DND-41 (cell line): Measurements from ENCODE around the gene HTR1B.
A peak's percentile ranks its signal among the peaks of the same experiment; 100 is the strongest.

Source experiments
- ATAC-seq: fragments of 200-7000 bp; cut with Tn5 transposase; 3 replicates; pipeline ENCODE4 v1.9.1; 2021; ENCODE audit warnings: low read depth; ENCODE audit not compliant: insufficient read depth
- DNase-seq: peaks from one replicate; pipeline ENCODE4 v3.0.0-alpha.2; 2020
- H2AFZ ChIP-seq: 2 replicates; pipeline ENCODE4 v1.6.0; 2012; ENCODE audit warnings: low read depth, low read length
- H3K27ac ChIP-seq: 2 replicates; pipeline ENCODE4 v1.5.1; 2012; ENCODE audit warnings: low read length, inconsistent platforms
- H3K27me3 ChIP-seq: fragments of 200-600 bp; sonication (generic); 2 replicates; pipeline ENCODE4 v1.6.0; 2012; ENCODE audit warnings: low read length, mild to moderate bottlenecking, inconsistent platforms; ENCODE audit not compliant: insufficient read depth, poor library complexity
- H3K36me3 ChIP-seq: 2 replicates; pipeline ENCODE4 v1.5.1; 2012; ENCODE audit warnings: low read length, inconsistent platforms; ENCODE audit not compliant: insufficient read depth
- H3K4me1 ChIP-seq: 2 replicates; pipeline ENCODE4 v1.5.1; 2012; ENCODE audit warnings: mild to moderate bottlenecking, low read length; ENCODE audit not compliant: insufficient read depth
- H3K4me2 ChIP-seq: 2 replicates; pipeline ENCODE4 v1.6.0; 2012; ENCODE audit warnings: mild to moderate bottlenecking, moderate library complexity, low read length, inconsistent platforms; ENCODE audit not compliant: insufficient read depth
- H3K4me3 ChIP-seq, 2 experiments: fragments of 200-600 bp in 1 of 2; shearing (Covaris generic) in 1 of 2; 2 replicates each; pipeline ENCODE4 v1.5.1; 2012 to 2016; ENCODE audit warnings: inconsistent platforms in 2 of 2, low read length in 2 of 2, mild to moderate bottlenecking in 2 of 2, low read depth in 1 of 2, moderate library complexity in 1 of 2
- H3K79me2 ChIP-seq: 2 replicates; pipeline ENCODE4 v1.6.0; 2012; ENCODE audit warnings: low read length, inconsistent platforms; ENCODE audit not compliant: insufficient read depth
- H3K9ac ChIP-seq: 2 replicates; pipeline ENCODE4 v1.6.0; 2012; ENCODE audit warnings: low read depth, mild to moderate bottlenecking, inconsistent platforms, low read length, moderate library complexity
- H3K9me3 ChIP-seq: 2 replicates; pipeline ENCODE4 v1.5.1; 2012; ENCODE audit warnings: low read length, moderate library complexity, mild to moderate bottlenecking, inconsistent platforms; ENCODE audit not compliant: insufficient read depth, severe bottlenecking
- H4K20me1 ChIP-seq: 2 replicates; pipeline ENCODE4 v1.6.0; 2012; ENCODE audit warnings: low read length; ENCODE audit not compliant: insufficient read depth
- CTCF ChIP-seq: IDR thresholded peaks from 2 replicates; pipeline ENCODE4 v1.5.1; 2012; ENCODE audit warnings: borderline replicate concordance, low read length, moderate library complexity, mild to moderate bottlenecking; ENCODE audit not compliant: poor library complexity, severe bottlenecking; ENCODE audit errors: extremely low read depth
- EZH2 ChIP-seq: IDR thresholded peaks from 3 replicates; pipeline ENCODE4 v1.6.1; 2012; ENCODE audit warnings: borderline replicate concordance, low read depth, mild to moderate bottlenecking, moderate library complexity, low read length, inconsistent platforms; ENCODE audit not compliant: severe bottlenecking

HTR1B gene

GRCh38 chr6:77458421-77458820 is 4.9 kb downstream of the HTR1B start:
- no peaks in the 10 kb centered on the region for H3K4me1 ChIP-seq
- no peak overlapping the region for H3K4me3 ChIP-seq
- no peak overlapping the region for H3K4me2 ChIP-seq
- no peaks in the 10 kb centered on the region for H3K36me3 ChIP-seq
- no peak for ATAC-seq
- no peak overlapping the region for H3K9ac ChIP-seq
- TF ChIP-seq EZH2 = no peak
- TF ChIP-seq CTCF = no peak
- no peak for DNase-seq
- H3K79me2 ChIP-seq = no peaks in the 10 kb centered on the region
- no peaks in the 10 kb centered on the region for H3K27me3 ChIP-seq
- peaks cover 13% of the 10 kb centered on the region for H3K9me3 ChIP-seq
- no peak overlapping the region for H2AFZ ChIP-seq
- no peak overlapping the region for H3K27ac ChIP-seq
- no peaks in the 10 kb centered on the region for H4K20me1 ChIP-seq

GRCh38 chr6:77457720-77458349 is 5.5 kb downstream of the HTR1B start:
- no peaks in the 10 kb centered on the region for H3K4me1 ChIP-seq
- peaks cover 8% of the 10 kb centered on the region for H3K9me3 ChIP-seq
- peak; percentile 40 for DNase-seq
- H3K79me2 ChIP-seq = no peaks in the 10 kb centered on the region
- no peaks in the 10 kb centered on the region for H3K27me3 ChIP-seq
- peak; percentile 67 for ATAC-seq
- H3K27ac ChIP-seq = no peak overlapping the region
- H3K4me2 ChIP-seq = no peak overlapping the region
- no peaks in the 10 kb centered on the region for H3K36me3 ChIP-seq
- TF ChIP-seq EZH2 (no peak), CTCF (peak; percentile 71)
- H3K4me3 ChIP-seq = no peak overlapping the region
- no peak overlapping the region for H3K9ac ChIP-seq
- no peak overlapping the region for H2AFZ ChIP-seq
- no peaks in the 10 kb centered on the region for H4K20me1 ChIP-seq

- no peak overlapping the region for H3K4me3 ChIP-seq
- no peaks in the 10 kb centered on the region for H4K20me1 ChIP-seq
- no peak for DNase-seq
- H3K9me3 ChIP-seq = no peaks in the 10 kb centered on the region
- H2AFZ ChIP-seq = no peak overlapping the region
- H3K4me2 ChIP-seq = no peak overlapping the region
- no peak overlapping the region for H3K27ac ChIP-seq
- no peaks in the 10 kb centered on the region for H3K4me1 ChIP-seq
- H3K9ac ChIP-seq = no peak overlapping the region
- no peak for TF ChIP-seq EZH2
- no peak for TF ChIP-seq CTCF
- H3K27me3 ChIP-seq = no peaks in the 10 kb centered on the region
- H3K79me2 ChIP-seq = no peaks in the 10 kb centered on the region
- ATAC-seq = no peak
- no peaks in the 10 kb centered on the region for H3K36me3 ChIP-seq
These were observed 6.6 kb downstream of the HTR1B start for GRCh38 chr6:77456531-77457248.
